Measurements from ENCODE around the gene FBN1. TPM values are rescaled to one million over a fixed set of nuclear protein-coding genes. Genes with fewer than 3 reads are reported as not detected.

FBN1 gene
- total RNA-seq, 4 donors from 2014 or later = 113 to 147 (median 120) TPM

- WGBS, 2 donors = 69 to 70% methylated on average over 3 of the region's 3 CpGs
- Histone ChIP-seq H3K9me3 (no peaks in the 10 kb centered on the region), H3K4me1 (no peaks in the 10 kb centered on the region), H3K4me3 (replicated peaks in 1 of 3) (no peak overlapping the region), H3K27ac (no peak overlapping the region), H3K36me3 (peaks cover 16 to 29% of the 10 kb centered on the region in 2 donors), H3K27me3 (no peaks in the 10 kb centered on the region)
- TF ChIP-seq CTCF (IDR thresholded peaks at IDR 0.05) (no peak), POLR2A (IDR thresholded peaks at IDR 0.05) (no peak)
- no peak for DNase-seq
- intact Hi-C loops (cut with DNase I) = no loop called here
Measured at GRCh38 chr15:48451736-48452135, 193.8 kb downstream of the FBN1 start.

- no peaks in the 10 kb centered on the region for H3K27me3 ChIP-seq
- no peaks in the 10 kb centered on the region for H3K4me1 ChIP-seq
- 68 to 72% methylated on average over 3 of the region's 3 CpGs for WGBS, 2 donors
- H3K36me3 ChIP-seq = peaks cover 21 to 28% of the 10 kb centered on the region in 2 donors
- TF ChIP-seq POLR2A (IDR thresholded peaks at IDR 0.05) = no peak
- no peak for TF ChIP-seq CTCF (IDR thresholded peaks at IDR 0.05)
- DNase-seq = no peak
- no peaks in the 10 kb centered on the region for H3K9me3 ChIP-seq
- H3K4me3 ChIP-seq (replicated peaks in 1 of 3) = no peak overlapping the region
- H3K27ac ChIP-seq = no peak overlapping the region
- intact Hi-C loops (cut with DNase I) = no loop called here
Measured at GRCh38 chr15:48451241-48451640, 194.3 kb downstream of the FBN1 start.

- no peaks in the 10 kb centered on the region for H3K27me3 ChIP-seq
- H3K27ac ChIP-seq = no peak overlapping the region
- DNase-seq = no peak
- H3K36me3 ChIP-seq = peaks cover 14 to 18% of the 10 kb centered on the region in 2 donors
- H3K4me1 ChIP-seq = no peaks in the 10 kb centered on the region
- TF ChIP-seq POLR2A (IDR thresholded peaks at IDR 0.05) (no peak), CTCF (IDR thresholded peaks at IDR 0.05) (no peak)
- 97 to 99% methylated on average over 3 of the region's 3 CpGs for WGBS, 2 donors
- no peaks in the 10 kb centered on the region for H3K9me3 ChIP-seq
- intact Hi-C loops (cut with DNase I) = no loop called here
- no peak overlapping the region for H3K4me3 ChIP-seq (replicated peaks in 1 of 3)
Measured at GRCh38 chr15:48449734-48450133, 195.8 kb downstream of the FBN1 start.

- no peak for DNase-seq
- TF ChIP-seq POLR2A (IDR thresholded peaks at IDR 0.05) = no peak
- TF ChIP-seq CTCF (IDR thresholded peaks at IDR 0.05) = no peak
- 84 to 89% methylated on average over 1 of the region's 1 CpG for WGBS, 2 donors
- intact Hi-C loops (cut with DNase I) = no loop called here
- Histone ChIP-seq H3K4me3 (replicated peaks in 1 of 3) (no peak overlapping the region), H3K4me1 (no peaks in the 10 kb centered on the region), H3K36me3 (peaks cover 17 to 23% of the 10 kb centered on the region in 2 donors), H3K9me3 (no peaks in the 10 kb centered on the region), H3K27ac (no peak overlapping the region), H3K27me3 (no peaks in the 10 kb centered on the region)
Measured at GRCh38 chr15:48447657-48448056, 197.9 kb downstream of the FBN1 start.

GRCh38 chr15:48447058-48447457, 198.5 kb downstream of the FBN1 start:
- DNase-seq = no peak
- WGBS, 2 donors = 95 to 97% methylated on average over 1 of the region's 1 CpG
- intact Hi-C loops (cut with DNase I) = no loop called here
- Histone ChIP-seq H3K4me1 (no peaks in the 10 kb centered on the region), H3K27me3 (no peaks in the 10 kb centered on the region), H3K27ac (no peak overlapping the region), H3K4me3 (replicated peaks in 1 of 3) (no peak overlapping the region), H3K36me3 (peaks cover 16 to 23% of the 10 kb centered on the region in 2 donors), H3K9me3 (no peaks in the 10 kb centered on the region)
- TF ChIP-seq POLR2A (IDR thresholded peaks at IDR 0.05) = no peak
- TF ChIP-seq CTCF (IDR thresholded peaks at IDR 0.05) = no peak

All from thyroid gland (tissue), 4 donors.